ENCODE results near the gene VEPH1.

VEPH1 gene

DNA sequence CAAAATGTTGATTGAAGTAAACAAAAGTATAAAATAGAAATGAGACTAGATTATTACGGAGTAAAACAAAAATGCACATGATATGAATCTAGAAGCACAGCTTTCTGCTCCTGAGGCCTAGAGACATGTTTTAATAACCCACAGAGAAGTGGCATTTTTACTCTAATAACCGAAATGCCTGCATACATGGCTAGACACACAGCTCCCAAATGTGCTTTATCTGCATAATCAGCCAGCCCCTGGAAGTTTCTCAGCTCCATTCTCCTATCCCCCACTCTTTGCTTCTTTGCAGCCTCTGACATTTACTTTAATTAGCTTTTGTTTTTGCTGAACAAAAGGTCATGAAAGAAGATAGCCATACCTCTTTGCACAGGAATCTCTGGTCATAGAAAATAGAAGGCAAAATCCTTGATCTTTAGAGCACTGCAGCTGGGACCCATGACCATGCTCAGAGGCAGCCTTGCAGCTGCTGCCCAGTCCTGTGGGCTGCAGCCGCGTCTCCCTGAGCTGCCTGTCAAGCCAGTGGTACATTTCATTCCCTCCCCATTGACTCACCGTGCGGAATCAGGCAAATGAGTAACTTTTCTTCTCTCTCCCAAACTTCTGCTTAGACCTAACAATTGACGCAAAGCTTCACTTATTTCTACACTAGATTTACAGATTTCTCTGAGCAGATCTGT, at the start of gene VEPH1:
VEPH1 (minus strand) TSS at position 501 of the 680 bp plus-strand sequence. CDS start 8,067 bp downstream, outside the sequence.
- no peak for DNase-seq

DNA sequence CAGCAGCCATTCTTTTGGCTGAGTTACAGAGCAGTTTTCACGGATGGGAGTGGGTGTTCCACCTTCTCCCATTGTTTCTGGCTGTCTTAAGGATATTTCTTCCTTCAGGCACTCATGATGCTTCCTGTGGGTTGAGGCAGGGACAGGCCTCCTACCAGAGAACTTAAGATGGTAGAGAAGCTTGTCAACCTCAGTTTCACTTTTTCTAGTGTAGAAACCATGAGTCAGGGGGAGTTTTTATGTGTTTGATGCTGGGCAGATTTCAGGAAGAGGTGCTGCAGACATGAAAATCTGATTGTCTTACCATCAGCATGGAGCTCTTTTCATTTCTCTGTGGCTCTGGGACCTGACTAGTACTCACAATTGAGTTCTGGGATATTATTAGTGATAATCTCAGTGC, 48.7 kb upstream of the VEPH1 start:
- DNase-seq: no peak

- no peak for DNase-seq
Measured at GRCh38 chr3:157549498-157549897, 46.3 kb upstream of the VEPH1 start.

DNA sequence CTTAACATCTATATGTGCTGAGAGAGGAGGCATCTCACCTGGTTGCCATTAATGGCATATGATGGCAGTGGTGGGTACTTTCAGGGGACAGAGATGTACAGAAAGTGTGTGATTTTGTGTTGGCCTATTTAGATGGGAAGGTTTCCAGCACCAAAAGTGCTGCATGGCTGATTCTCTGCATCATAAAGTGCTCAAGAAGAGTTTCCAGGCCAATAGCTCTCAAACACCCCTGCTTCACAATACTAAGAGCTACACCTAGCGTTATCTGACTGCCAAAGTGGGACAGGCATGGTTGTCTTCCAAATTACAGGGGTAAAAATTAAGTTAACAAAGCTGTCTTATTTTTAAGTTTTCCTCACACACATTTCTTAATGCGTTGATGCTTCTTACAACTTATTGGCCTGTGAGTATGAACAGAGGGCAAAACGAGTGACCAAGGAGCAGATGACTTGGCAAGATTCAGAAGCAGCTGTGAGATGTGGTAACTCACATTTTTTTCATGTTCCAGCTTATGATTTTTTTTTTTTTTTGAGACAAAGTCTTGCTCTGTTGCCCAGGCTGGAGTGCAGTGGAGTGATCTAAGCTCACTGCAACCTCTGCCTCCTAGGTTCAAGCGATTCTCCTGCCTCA, 41.4 kb upstream of the VEPH1 start:
- DNase-seq: no peak

DNA sequence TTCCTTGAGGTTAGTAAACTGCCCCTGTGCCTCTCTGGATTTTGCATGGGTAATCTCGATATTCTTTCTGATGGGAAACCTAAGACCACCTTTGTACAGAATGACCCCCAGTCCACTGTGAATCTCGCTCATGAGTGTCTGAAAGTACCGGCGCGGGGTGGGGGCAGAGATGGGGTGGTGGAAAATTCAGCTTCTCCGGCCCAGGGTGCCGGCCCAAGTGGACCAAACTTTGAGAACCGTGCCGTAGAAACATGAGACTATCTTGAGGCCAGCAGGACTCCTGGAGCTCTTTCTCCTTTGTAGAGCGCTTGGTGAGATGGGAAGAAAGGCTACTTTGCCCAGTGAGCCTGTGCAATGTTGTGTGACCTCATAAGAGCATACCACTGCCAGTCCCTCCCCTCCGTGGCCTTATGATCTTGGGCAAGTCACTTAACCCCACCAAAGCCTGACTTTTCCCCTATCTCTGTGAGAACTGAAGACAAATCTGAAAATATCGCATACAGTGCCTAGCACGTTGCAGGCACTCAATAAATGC, 40.4 kb upstream of the VEPH1 start:
- no peak for DNase-seq

GRCh38 chr3:157542711-157543500, 39.7 kb upstream of the VEPH1 start:
- peak; percentile 53 for DNase-seq

GRCh38 chr3:157541506-157542236, 38.5 kb upstream of the VEPH1 start:
- no peak for DNase-seq

DNA sequence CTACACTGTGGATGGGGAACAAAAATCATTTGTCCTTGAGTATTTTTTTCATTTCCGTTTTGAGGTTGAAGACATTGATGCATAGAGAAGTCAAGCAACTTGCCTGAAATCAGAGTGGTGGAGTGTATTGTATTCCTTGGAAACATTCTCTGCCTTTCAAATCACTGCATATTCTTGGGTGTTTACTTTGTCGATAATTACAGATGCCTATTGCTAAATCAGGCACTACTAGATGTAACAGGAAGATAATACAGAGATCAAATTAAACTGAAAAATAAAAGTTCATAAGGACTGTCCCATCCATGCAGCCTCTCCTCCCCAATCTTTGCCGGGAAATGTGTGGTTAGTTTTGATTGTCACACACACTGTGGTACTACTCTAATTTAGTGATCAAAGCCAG, 37.4 kb upstream of the VEPH1 start:
- DNase-seq: no peak

GRCh38 chr3:157535667-157536066, 32.5 kb upstream of the VEPH1 start:
- DNase-seq: no peak

GRCh38 chr3:157534725-157535161, 31.5 kb upstream of the VEPH1 start:
- DNase-seq: peak; percentile 15

DNA sequence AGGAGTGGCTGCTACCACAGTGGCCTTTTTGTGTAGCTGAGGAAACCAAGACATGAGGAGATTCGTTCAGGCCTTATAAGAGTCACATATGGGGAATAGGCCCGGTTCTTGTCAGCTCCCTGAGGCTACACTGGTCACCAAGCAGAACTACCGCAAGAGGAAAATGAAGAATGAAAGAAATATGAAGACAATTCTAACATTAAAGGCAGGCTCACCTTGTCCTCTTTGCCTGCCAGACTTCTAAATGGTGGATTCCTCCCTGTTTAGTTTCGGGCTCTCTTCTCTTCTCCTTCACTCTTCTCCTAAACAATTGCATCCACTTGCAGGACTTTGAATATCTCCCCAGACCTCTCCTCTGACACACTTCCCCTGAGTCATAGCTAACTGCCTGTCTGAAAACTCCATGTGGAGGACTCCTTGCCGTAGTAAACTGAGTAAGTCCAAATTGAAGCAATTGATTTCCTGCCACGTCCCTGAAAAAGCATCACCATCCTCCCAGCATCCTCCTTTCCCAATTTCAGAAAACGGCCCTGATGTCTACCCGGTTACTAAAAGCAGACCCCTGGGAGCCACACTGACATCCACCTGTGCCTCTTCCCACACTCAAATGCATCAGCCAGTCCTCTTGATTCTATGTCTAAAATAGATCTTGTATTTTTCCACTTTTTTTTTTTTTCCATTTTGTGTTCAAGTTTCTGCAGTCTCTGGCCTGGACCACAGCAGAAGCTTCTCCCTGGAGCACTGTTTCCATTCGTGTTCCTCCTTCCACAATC, 30.3 kb upstream of the VEPH1 start:
- DNase-seq: no peak

DNA sequence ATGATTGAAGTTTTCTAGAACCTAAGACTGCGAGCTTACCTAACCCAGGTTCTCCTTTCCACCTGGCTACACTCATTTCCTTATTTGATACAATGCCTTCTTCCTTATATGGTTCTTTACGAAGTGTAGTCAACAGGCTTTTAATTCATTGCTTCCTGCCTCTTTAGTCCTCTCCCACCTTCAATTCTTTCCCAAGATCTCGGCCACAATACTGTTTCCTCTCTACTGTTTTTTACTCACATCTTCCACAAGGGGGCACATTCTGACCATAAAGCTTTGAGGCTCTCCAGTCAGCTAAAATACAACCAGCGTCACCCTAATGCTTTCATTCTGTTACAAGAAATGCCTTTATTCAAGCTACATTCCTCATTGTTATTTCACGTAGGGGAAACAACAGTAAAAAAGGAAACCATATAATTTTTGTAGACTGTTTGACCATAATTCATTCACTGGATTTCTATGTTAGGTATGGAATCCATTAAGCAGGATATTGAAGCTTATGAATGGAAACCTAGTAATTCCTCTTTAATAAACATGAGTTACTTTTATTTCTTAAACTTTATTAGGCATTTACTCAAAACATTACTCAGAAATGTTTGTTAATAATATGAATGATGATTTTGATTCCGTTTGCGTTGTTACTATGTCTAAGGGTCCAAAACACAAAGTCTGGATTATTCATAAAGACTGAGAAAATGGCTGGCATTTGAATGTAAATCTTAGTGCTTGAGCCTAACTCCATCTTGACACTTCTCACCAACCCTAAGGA, 29.5 kb upstream of the VEPH1 start:
- peak; percentile 90 for DNase-seq

GRCh38 chr3:157531771-157532170, 28.6 kb upstream of the VEPH1 start:
- no peak for DNase-seq

- DNase-seq: no peak
Measured at GRCh38 chr3:157531301-157531660, 28.1 kb upstream of the VEPH1 start.

- DNase-seq: no peak
Measured at GRCh38 chr3:157530637-157531300, 27.6 kb upstream of the VEPH1 start.

DNA sequence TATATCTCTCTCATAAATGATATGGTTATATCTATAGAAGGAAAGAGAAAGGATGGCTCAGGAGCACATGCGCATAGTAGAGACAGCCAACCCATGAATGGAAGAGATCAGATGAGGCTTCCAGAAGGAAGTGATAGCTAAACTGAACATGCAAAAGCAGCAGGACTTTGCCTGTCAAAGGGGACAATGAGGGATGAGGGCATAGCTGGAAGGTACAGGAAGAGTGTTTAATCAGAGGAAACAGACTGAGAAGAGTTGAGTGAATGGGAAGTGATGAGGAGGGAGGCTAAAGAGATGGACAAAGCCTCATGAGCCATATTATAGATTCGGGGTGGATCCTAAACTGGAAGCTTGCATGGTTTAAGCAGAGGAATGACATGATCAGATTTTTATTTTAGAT, 26.5 kb upstream of the VEPH1 start:
- no peak for DNase-seq

DNA sequence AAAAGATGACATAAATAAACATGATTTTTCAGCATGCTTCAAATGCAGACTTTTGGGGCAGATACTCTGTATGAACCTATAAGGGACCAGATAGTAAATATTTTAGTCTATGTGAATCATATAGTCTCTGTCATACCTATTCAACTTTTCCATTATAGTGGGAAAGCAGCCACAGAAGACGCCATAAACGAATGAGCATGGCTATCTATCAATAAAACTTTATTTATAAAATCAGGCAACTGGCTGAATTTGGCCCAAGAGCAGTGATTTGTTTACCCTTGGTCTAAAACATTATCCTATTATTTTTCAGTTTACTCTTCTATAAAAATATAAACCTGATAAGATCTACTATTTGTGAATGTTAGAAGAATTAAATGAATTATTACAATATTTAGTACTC, 25.9 kb upstream of the VEPH1 start:
- DNase-seq: no peak

DNA sequence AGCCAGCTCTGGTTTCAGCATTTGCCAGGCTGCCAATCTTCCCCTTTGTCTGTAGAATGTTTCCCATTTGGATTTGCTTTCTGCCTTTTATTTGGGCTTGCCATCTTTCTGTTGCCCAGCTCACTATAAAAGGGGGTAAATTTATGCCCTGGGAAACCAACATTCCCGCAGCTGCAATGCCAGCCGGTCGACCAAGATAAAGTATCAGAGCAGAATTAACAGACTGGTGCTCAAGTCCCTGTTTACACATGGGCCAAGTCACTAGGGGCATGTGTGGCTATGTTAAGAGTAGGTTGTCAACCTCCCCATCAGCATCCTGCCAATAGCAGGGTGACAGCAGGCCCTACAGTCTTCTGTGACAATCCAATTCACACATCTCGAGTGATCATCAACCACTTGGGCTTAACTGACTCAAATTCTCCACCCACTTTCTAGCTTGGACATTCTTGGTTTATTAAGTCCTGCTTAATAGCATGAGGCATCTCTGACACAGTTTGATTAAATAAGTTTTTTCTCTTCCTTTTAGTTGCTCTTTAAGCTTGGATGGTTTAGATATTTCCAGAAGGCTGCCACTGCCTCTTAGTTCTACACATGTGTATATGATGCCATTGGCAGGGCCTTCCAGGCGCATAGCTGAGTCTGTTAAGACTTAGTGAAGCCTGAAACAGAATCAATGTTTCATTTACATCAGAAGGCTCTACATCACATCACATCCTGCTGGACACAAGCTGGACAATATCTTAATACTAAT, 24.1 kb upstream of the VEPH1 start:
- no peak for DNase-seq

DNA sequence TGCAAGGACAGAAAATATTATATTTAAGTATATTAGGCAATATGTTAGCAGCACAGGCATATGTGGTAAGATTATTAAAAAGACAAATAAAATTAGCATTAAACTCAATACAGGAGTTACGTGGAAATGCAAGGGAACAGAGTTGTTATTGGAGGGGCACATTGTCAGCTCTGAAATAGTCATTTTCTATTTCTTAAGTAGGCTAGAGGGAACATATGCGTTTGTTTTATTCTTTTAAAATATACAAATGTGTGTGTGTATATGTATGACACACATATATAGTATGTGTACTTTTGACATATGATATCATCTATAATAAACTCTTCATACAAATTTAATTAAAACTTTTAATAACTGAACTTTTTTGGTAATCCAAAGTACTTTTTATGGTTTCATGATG, 22.8 kb upstream of the VEPH1 start:
- no peak for DNase-seq

GRCh38 chr3:157523814-157524213, 20.6 kb upstream of the VEPH1 start:
- no peak for DNase-seq
